ENCODE results near the gene KDM4C.
"Not testable (repeated sequence)": the region's sequence is repeated elsewhere in the genome, so short reads cannot be mapped to it uniquely, and the experiment has no call there.

The KDM4C gene

DNA sequence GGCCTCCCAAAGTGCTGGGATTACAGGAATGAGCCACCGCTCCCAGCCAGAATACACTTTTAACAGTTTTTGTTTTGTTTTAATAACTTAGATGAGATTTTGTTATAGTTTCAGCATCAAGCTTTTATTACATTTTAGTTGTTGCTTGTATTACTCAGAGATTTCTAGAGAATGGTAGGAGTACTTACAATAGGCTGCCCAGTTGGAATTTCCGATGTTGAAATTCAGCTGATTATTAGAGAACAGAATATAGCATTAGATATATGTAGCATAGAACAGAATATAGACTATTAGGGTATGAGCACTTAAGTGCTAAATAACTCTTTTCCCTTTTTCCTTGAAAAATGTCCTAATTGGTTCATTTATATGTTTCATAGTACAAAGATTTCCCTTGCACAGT, 6.2 kb downstream of the KDM4C start:
- DNase-seq (ENCODE audit: low read depth): no peak

DNA sequence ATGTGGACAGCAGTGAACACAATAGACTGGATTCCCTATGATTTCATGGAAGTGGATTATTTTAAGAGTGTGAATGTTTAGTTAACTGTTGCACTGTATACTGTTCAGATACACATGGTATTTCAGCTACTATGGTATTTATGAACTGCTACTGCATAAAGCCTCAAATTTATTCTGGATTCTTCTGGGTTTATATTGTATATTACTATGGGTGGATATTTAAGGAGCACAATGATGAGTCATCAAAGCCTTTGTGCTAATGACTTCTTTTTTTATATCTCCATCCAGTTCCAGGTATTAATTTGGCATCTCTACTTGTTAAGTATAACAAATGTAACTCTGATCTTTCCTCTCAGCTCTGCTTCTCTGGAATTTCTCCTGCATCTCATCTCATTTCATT, 6.8 kb downstream of the KDM4C start:
- no peak for DNase-seq (ENCODE audit: low read depth)

DNA sequence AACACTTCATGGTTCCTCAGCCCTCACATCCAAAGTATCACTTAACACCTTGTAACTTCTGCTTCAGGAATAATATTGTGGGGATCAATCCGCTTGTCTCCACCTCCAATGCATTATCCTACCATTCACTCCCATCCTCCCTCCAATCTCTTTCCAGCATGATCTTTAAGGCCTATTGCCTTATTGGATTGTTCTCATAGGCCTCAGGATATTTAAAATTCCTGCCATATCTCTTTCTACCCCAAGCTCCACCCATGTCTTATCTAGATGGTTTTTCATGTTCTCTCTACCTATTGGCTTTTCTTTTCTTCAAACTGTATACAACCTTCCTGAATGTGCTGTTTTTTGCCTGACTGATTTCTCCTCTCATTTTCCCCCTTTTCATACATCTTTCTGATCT, 7.2 kb downstream of the KDM4C start:
- no peak for DNase-seq (ENCODE audit: low read depth)

DNA sequence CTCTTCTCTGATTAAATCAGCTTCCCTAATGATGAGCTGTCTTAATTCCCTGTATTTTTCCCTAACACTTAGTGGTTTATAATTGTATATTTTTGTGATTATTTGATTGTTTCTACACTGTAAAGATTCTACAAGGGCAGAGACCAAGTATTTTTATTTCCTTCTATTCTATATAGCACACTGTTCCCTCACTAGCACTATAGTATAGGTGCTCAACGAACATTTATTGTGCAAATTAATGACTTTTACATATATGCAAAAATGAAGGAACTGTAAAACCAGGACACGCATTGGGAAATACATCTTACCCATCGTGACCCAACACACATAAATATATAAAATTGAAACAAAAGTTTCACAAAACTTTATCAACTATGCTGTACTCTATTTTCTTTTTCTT, 7.6 kb downstream of the KDM4C start:
- no peak for DNase-seq (ENCODE audit: low read depth)

DNA sequence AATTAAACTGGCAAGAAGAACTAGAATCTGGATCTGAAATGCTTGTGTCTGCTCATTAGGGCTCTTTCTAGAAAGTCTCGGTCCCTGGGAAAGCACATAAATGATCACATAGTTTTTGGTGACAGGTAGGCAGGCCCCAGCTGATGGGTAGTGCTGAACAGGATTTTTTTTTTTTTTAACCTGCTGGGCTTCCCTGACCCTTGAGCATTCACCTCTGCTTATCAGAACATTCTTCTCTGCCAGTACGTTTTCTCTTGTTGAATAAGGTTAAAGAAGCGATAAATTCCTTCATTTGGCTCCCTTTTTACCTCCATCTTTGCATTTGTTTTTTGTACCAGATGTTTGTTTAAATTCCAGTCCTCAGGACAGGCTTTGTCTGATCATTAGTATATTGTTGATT, 8.8 kb downstream of the KDM4C start:
- no peak for DNase-seq (ENCODE audit: low read depth)

DNA sequence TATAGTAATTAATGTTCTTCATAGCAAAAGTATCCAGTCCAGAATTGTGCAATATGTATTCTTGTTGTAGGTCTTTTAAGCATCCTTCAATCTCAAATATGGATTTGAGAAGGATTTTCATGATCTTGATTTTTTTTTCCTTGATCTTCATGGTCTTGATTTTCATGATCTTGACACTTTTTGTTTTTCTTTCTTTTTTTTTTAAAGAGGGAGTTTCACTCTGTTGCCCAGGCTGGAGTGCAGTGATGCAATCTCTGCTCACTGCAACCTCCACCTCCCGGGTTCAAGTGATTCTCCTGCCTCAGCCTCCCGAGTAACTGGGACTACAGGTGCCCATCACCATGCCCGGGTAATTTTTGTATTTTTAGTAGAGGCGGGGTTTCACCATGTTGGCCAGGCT, 10.8 kb downstream of the KDM4C start:
- DNase-seq (ENCODE audit: low read depth): not testable (repeated sequence)

DNA sequence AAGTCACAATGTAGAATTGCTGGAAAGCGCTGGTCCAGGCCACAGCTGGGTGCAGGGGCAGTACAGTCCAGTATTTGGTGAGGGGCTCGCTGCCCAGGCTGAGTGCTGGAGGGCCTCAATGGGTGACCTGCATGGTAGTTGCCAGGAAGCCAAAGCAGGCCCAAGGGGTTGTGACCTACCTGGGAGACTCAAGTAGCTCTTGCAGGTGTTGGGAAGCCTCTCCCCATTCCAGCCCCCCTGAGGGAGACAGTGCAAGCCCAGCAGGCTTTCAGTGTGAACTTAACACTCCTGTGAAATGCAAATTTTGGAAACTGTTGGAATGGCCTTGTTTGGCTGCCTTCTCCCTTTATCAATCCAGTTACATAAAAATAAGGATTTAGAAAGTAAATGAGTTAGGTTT, 13.9 kb downstream of the KDM4C start:
- no peak for DNase-seq (ENCODE audit: low read depth)

DNA sequence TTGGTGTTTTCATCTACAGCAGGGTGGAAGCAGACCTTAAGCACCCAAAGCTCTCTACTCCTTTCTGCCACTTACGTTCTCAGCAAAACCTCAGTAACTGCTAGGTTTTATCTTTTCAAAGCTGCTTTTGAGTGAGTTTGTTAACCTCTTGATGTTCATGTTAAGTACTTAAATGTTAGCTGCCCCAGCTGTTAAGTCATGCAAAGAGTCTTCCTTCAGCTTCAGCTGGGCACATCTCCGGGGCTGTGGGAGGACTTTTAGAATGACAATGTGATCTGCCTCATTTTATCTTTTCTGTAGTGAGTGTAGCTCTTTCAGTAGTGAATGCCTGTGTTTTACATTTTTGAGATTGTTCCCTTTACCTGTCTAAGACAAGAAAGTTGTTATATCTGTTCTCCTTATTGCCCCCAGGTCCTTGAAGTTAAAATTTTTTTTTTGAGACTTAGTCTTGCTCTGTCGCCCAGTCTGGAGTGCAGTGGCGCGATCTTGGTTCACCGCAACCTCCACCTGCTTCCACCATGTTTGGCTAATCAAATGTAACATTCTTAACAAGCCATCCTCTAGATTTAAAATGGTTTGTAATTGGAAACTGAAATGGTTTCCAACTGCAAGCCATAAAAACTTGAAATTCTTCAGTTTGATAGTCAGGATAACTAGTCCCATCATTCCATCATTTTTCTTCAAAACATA, 19.6 kb downstream of the KDM4C start:
- DNase-seq (ENCODE audit: low read depth): no peak

DNA sequence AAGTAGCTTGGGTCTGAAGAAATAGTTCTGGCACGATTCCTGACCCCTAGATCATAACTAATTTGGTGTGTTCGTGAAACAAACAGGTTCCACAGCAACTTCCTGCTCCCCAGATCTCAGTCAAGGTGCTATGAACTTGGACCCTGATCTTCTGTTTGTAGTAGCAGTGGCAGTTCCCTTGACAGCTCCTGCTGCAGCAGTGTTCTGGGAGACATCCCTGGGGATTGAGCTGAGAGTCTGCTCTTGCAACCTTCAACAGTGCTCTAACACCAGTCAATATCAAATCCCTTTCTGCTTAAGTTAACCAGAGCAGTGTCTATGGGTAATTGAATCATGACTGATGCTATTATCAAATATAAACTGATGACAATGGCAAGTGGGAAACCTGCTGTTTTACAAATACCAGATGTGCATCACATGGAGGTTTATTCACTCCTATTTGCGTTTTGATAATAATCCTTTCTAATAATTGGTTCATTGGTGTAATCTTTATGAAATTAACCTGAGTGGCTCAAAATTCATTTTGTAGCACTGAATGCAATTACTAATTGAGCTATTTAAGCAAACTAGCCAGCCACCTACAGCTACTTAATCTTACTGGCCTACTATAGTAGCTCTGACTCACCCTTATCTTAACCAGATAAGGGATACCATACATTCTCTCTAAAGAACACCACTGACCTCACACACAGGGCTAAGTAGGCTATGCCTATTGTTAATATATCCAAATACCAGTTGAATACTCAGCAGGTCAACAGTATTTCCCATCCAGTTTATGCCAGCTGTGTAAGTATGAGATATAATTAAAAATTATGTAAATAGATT, 21.9 kb downstream of the KDM4C start:
- DNase-seq (ENCODE audit: low read depth): no peak

DNA sequence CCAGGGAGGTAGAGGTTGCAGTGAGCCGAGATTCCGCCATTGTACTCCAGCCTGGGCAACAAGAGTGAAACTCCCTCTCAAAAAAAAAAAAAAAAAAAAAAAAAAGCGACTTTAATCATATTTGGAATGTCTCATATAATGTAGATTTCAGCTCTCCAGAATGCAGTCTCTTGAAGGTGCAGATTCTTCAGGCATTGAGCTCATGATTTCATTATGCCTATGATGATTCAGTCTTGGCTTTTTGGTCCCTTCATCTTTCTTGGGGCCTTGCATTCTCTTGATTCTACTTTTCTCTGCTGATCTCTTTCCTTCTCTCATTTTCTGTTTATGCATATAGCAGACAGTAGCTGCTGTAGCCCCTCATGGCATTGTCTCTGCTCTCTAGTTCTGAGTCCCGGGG, 22.9 kb downstream of the KDM4C start:
- DNase-seq (ENCODE audit: low read depth): no peak

DNA sequence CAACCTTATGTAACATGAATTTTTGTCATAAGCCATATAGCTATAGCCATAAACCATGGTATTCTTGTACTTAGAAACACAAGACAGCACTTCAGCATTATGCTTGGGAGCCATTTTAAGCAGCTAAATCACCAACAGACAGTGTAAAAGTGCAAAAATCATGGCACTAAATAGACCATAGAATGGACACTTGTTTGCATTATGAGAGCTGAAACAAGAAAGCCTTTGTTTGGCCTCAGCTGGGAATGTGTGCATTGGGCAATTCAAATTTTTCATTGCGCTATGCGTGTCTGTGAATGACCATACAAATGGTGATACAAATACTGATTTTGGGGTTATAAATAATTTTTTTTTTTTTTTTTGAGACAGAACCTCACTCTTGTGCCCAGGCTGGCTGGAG, 23.7 kb downstream of the KDM4C start:
- no peak for DNase-seq (ENCODE audit: low read depth)

DNA sequence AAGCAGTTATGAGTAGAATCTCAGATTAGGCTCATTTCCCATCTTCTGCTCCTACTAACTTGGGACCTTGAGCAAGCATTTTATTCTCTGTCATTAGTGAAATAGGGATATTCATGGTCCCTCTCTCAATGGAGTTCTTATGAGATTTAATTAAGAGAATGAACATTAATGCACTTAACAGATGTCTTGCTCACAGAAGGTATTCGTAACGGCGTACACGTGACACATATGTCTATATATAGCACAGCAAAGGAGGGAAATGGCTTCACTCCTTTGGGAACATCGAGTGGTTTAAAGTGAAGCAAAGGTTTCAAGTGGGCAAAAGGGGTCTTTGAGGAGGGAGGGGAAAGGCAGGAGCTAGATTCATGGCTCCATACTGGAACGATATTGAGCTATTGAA, 24.6 kb downstream of the KDM4C start:
- no peak for DNase-seq (ENCODE audit: low read depth)

DNA sequence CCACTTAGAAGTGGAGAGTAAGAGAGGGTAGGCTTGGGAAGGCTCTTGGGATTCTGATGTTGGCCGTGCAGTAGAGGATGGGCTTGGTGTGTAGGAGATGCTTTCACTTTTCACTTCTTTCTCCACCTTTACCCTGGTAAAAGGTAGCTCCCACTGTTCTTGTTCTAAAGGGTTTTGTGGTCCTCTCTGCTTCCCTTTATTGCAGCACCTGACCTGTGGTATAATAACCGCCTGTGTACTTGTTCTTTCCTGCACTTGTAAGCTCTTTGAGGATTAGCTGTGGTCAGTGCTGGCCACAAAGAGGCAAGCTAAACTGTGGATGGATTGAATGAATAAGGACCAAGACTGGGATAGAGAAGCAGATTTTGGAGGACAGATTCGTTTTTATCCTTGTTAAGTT, 25.2 kb downstream of the KDM4C start:
- DNase-seq (ENCODE audit: low read depth): no peak

DNA sequence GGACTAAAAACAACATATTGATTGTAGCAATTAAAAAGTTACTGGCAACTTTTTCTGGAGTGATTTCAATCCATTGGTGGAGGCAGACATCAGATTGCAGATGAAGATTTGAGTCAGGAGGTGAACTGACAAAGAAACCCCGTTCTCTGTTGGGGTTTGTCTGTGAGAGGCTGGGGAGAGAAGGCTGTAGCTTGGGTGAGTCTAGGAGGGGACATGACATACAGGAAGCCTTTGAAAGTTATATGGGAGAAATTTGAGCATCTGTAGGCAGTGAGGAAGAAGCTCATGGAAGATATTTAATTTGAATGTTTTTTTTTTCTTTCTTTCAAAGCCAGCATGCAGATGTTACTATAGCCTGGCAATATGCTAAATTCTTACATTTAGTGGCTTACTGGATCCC, 26.0 kb downstream of the KDM4C start:
- DNase-seq (ENCODE audit: low read depth): no peak

DNA sequence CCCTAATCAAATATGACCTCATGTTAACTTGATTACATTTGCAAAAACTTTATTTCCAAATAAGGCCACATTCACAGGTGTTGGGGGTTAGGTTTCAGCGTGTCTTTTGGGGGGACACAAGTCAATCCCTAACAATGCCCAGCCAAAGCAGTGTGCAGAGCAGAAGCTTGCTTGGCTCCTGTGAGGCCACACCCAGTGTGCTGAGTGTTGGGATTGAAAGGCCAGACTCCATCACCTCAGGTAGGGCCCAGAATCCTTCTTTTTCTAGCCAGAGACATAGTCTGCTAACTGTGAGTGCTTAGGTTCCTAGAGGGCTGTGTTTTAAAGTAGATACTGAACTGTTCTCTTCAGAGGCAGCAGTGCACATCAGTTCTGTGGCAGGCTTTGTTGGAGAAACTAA, 27.9 kb downstream of the KDM4C start:
- DNase-seq (ENCODE audit: low read depth): no peak

DNA sequence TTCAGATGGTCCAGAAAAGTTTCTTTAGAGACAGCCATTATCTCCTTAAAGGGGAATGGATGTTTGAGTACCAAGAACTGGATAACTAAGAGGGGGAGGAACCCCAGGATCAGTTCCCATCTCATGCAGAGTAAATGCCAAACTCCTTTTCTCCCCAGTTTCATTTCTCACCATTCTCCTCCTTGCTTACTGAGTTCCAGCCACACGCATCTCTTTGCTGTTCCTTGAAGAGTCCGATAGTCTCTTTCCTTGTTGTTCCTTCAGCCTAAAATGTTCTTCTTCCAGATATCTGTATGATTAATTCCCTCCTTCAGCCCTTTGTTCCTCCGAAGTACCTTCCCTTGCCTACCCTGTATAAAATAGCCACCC, 30.0 kb downstream of the KDM4C start:
- no peak for DNase-seq (ENCODE audit: low read depth)

DNA sequence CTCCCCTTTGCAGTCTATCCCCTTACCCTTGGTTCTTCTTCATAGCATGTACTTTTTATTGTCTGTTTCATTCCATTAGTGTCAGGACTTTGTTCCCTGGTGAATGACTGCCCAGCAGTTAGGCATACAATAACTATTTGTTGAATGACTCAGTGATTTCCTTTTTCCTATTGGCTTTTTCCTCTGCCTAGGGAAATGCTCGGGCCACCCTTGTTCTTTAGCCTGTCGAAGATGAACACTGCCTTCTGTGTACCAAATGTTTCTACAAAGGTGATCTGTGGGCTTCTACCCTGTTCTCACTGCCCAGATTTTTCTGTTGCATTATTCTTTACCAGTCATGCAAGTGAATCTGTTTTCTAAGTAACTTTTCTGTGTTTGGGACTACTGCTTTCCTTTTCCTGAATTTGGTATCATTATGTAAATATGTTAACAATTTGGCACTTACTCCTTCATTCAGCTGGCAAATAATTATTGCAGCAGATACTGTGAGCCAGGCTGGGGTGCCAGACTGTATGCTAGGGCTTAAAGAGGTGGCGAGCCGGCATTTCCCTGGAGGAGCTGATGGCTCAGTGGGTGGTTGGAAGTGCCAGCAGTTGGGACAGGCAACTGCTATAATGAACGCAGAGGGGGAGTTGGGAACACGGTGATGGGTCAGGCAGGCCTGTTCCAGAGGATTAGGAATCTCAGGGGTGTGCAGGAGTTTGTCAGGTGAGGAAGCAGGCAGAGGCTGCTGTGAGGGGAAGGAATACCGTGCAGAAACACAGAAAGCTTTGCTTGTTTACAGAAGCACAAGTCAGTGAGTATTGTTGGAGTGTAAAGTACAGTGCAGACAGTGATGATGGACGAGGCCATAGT, 30.6 kb downstream of the KDM4C start:
- no peak for DNase-seq (ENCODE audit: low read depth)

DNA sequence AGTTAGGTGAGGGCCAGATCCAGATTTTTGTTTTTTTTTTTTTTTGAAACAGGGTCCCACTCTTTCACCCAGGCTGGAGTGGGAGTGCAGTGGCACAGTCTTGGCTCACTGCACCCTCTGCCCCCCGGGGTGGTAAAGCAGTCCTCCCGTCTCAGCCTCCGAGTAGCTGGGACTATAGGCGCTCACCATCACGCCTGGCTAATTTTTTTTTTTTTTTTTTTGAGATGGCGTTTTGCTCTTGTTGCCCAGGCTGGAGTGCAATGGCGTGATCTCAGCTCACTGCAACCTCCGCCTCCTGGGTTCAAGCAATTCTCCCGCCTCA, 31.2 kb downstream of the KDM4C start:
- not testable (repeated sequence) for DNase-seq (ENCODE audit: low read depth)

DNA sequence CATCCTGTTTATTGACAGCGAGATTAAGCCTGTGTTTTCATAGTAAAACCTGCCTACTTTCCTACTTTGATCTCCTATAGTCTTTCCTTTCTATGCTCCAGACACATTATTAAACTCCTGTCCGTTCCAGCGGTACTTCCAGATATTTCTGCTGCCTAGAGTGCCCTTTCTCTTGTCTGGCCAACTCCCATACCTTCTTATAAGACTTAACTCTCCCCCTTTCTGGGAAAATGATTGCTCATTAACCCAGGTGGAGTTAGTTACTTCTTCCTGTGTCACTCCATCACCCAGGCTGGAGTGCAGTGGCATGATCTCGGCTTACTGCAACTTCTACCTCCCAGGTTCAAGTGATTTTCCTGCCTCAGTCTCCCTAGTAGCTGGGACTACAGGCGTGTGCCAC, 33.1 kb downstream of the KDM4C start:
- DNase-seq (ENCODE audit: low read depth): no peak

DNA sequence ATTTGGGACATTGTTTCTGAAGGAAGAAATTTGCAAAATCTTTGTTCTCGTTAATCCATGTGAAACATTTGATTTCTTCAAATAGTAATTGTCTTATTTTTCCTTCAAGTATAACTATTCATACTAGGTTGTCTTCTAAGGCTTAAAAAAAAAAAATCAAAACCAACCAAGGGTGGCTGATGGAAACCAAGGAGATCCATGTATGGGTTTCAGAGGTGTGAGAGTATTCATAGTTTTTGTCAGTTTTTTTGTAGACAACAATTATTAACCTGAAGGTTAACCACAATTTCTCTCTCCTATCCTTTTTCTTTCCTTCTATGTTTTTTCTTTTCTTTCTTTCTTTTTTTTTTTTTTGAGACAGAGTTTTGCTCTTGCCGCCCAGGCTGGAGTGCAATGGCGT, 35.4 kb downstream of the KDM4C start:
- DNase-seq (ENCODE audit: low read depth): no peak

DNA sequence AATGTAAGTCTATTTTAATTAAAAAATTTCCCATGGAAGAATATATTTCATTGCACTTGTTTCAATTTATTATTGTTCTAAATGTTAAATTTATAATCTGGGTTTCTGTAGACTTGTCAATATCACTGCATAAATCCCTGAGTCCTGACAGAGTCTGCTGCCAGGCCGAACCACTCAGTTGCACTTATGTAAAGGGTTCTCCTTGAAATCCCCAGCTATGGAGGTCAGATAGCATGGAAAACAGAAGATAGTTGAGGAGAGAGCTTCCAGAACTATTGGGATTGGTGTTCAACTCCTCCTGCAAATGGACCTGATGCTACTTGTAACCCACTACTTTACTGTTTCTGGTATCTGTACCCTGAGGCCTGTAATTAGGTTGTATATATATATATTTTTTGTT, 37.2 kb downstream of the KDM4C start:
- no peak for DNase-seq (ENCODE audit: low read depth)

DNA sequence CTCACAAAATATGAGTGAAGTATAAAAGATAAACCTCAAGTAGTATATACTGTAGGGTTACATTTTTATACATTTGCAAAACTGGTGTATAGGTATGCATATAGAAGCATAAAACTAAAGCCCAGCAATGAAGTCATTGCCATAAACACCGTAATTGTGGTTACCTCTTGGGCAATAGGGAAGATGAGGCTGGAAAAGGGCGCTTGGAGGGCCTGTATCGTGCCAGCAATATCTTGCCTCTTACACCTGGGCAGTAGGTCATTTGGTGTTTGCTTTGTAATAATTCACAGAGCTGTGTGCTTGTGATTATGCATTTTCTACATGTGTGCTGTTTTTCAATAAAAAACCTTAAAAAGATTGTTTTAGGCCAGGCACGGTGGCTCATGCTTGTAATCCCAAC, 45.2 kb downstream of the KDM4C start:
- DNase-seq (ENCODE audit: low read depth): no peak

DNA sequence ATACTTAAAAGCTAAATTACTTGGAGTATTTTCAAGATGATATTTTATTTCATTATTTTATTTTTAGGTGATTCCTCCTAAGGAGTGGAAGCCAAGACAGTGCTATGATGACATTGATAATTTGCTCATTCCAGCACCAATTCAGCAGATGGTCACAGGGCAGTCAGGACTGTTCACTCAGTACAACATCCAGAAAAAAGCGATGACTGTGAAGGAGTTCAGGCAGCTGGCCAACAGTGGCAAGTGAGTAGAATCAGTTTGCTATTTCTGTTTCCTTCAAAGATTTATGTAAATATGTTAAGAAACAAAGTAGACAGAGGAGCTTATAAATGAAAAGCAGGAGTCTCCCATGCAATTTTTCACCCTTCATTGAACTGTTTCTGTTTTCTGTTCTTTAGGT, 47.8 kb downstream of the KDM4C start:
- DNase-seq (ENCODE audit: low read depth): no peak

Measured in stimulated activated CD8-positive, alpha-beta memory T cell treated with anti-CD3 and anti-CD28 coated beads, Interleukin-15, amount 100 ng/mL, for 1 hour (primary cell).